ENCODE data around the gene L3MBTL3. TPM values are rescaled to one million over a fixed set of nuclear protein-coding genes. Genes with fewer than 3 reads are reported as not detected.

Gene L3MBTL3
- total RNA-seq, 2 experiments from 2014 or later: 29.0 to 30.1 TPM

- Mint-ChIP-seq H3K4me3 (no peak overlapping the region), H3K36me3 (ENCODE audit: low read depth) (peaks cover 84% of the 10 kb centered on the region), H3K4me1 (ENCODE audit: low read depth) (peaks cover 23% of the 10 kb centered on the region), H3K27ac (no peak overlapping the region), H3K9me3 (peaks cover 8% of the 10 kb centered on the region), H3K27me3 (no peaks in the 10 kb centered on the region)
- intact Hi-C loops (cut with DNase I, micrococcal nuclease): no loop called here
- CTCF ChIA-PET: no interaction called here
- Histone ChIP-seq H3K27ac (ENCODE audit: low read depth in 1 of 2, low read length in 2 of 2) (no peak overlapping the region), H3K36me3 (ENCODE audit: insufficient read depth, low read length) (peaks cover 31% of the 10 kb centered on the region), H3K27me3 (ENCODE audit: control insufficient read depth in 1 of 2, insufficient read depth in 2 of 2, low read length in 2 of 2) (no peaks in the 10 kb centered on the region), H3K9me3 (ENCODE audit: control insufficient read depth in 1 of 2, insufficient read depth in 1 of 2, low read length in 2 of 2) (peaks cover 0 to 10% of the 10 kb centered on the region in 2 experiments), H3K4me1 (ENCODE audit: insufficient read depth, low read length) (peaks cover 5% of the 10 kb centered on the region), H3K4me3 (ENCODE audit: low read length) (no peak overlapping the region)
- POLR2A ChIA-PET: no interaction called here
- DNase-seq (no peak), ATAC-seq (ENCODE audit: poor library complexity) (no peak)
- no peak for TF ChIP-seq CTCF (IDR thresholded peaks at IDR 0.05)
Observed at GRCh38 chr6:130176378-130176777, 158.0 kb downstream of the L3MBTL3 start.

DNA sequence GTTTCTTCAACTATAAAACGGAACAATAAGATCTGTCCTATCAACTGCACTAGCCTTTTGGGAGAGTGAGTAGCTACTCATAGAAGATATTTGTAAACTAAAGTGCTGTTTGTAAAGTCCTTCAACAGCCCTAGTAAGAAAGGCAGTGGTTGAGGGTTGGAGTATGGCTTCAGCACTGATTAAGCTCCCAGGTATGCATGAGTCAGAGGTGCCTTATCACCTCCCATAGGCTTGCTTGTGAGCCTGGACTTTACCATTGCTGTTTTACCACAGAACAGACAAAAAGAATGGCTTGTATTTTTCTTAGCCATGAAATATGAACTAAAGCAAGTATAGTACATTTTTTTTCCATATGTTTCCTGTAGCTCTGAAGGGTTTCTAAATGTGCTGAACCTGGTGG lies 160.3 kb downstream of the L3MBTL3 start:
- Histone ChIP-seq H3K9me3 (ENCODE audit: control insufficient read depth in 1 of 2, insufficient read depth in 1 of 2, low read length in 2 of 2) (peaks cover 0 to 5% of the 10 kb centered on the region in 2 experiments), H3K27ac (ENCODE audit: low read depth in 1 of 2, low read length in 2 of 2) (no peak overlapping the region), H3K27me3 (ENCODE audit: control insufficient read depth in 1 of 2, insufficient read depth in 2 of 2, low read length in 2 of 2) (no peaks in the 10 kb centered on the region), H3K4me3 (ENCODE audit: low read length) (no peak overlapping the region), H3K36me3 (ENCODE audit: insufficient read depth, low read length) (peaks cover 44% of the 10 kb centered on the region), H3K4me1 (ENCODE audit: insufficient read depth, low read length) (peaks cover 14% of the 10 kb centered on the region)
- peaks cover 2% of the 10 kb centered on the region for H3K9me3 Mint-ChIP-seq
- no peak overlapping the region for H3K27ac Mint-ChIP-seq
- peaks cover 34% of the 10 kb centered on the region for H3K4me1 Mint-ChIP-seq (ENCODE audit: low read depth)
- H3K4me3 Mint-ChIP-seq: no peak overlapping the region
- no peak for ATAC-seq (ENCODE audit: poor library complexity)
- no peak for TF ChIP-seq CTCF (IDR thresholded peaks at IDR 0.05)
- DNase-seq: no peak
- H3K27me3 Mint-ChIP-seq: no peaks in the 10 kb centered on the region
- intact Hi-C loops (cut with DNase I, micrococcal nuclease): no loop called here
- ChIA-PET POLR2A (no interaction called here), CTCF (no interaction called here)
- H3K36me3 Mint-ChIP-seq (ENCODE audit: low read depth): peaks cover 85% of the 10 kb centered on the region

DNA sequence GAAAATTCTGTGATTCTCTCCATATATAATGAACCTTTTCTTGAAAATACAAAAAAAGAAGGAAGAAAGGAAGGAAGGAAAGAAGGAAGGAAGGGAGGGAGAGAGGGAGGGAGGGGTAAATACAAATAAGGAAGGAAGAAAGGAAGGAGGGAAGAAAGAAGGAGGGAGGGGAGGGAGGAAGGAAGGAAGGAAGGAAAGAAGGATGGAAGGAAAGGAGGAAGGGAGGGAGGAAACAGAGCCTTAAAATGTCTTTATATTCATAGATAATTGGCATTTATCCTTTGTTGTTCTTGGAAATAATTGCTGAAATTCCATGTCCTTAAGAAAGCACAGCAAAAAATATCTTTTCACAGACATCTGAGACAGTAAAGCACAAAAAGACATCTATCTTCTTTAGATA lies 164.1 kb downstream of the L3MBTL3 start:
- peak overlapping the region in 1 of 2 donors; percentile 3 for H3K27ac ChIP-seq (ENCODE audit: low read depth in 1 of 2, low read length in 2 of 2)
- H3K4me1 Mint-ChIP-seq (ENCODE audit: low read depth): peaks cover 56% of the 10 kb centered on the region
- intact Hi-C loops (cut with DNase I, micrococcal nuclease): loop anchor here in 1 of 2 experiments (5.0 kb wide), 1 partner anchor 35 kb away; no protein-coding TSS in a partner anchor
- peaks cover 23% of the 10 kb centered on the region for H3K4me1 ChIP-seq (ENCODE audit: insufficient read depth, low read length)
- CTCF ChIA-PET: no interaction called here
- peaks cover 29% of the 10 kb centered on the region for H3K36me3 ChIP-seq (ENCODE audit: insufficient read depth, low read length)
- H3K27ac Mint-ChIP-seq: peak overlapping the region; percentile 85
- no peak overlapping the region for H3K4me3 Mint-ChIP-seq
- no peak overlapping the region for H3K4me3 ChIP-seq (ENCODE audit: low read length)
- DNase-seq (no peak), ATAC-seq (ENCODE audit: poor library complexity) (no peak)
- no peaks in the 10 kb centered on the region for H3K9me3 Mint-ChIP-seq
- peaks cover 59% of the 10 kb centered on the region for H3K36me3 Mint-ChIP-seq (ENCODE audit: low read depth)
- no peaks in the 10 kb centered on the region for H3K9me3 ChIP-seq (ENCODE audit: control insufficient read depth in 1 of 2, insufficient read depth in 1 of 2, low read length in 2 of 2)
- no peaks in the 10 kb centered on the region for H3K27me3 ChIP-seq (ENCODE audit: control insufficient read depth in 1 of 2, insufficient read depth in 2 of 2, low read length in 2 of 2)
- POLR2A ChIA-PET: interaction anchor here (0.8 kb wide), 1 partner anchor 33 kb away, joined by 4 read pairs; no protein-coding TSS in a partner anchor
- H3K27me3 Mint-ChIP-seq: no peaks in the 10 kb centered on the region
- no peak for TF ChIP-seq CTCF (IDR thresholded peaks at IDR 0.05)

Data from CD4-positive, alpha-beta T cell (primary cell).